ENCODE measurements around the gene SYT1.

Gene SYT1

DNA sequence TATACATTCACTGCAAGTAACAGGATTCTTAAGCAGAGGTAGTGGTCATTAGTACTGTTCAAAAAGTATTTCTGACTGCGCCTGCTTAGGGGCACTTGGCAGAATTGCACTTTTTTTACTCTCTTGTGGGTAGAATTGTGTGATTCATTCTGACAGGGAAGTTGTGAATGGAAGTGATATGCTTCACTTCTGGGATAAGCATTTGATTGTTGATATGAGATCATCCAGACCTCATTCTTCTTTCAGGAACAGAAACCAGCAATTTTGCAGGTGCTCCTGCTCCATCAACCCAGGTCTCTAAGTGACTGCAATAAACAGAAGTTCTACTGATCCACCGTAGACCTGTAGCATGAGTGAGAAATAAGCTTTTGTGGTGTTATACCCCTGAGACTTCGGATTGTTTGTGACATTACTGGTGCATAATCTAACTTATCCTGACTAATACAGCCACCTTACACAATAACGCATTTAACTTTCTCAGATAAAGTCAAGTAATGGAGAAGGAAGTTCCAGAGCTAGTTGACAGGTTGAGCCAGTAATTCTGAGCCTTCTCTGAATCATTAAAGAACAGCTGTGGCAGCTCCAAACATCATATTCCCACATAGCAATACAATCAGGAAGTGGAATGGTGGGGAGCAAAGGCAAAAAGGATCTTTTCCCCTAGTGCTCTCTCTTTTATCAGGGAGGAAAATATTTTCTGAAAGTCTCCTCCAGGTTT is 387.9 kb downstream of the SYT1 start:
- ATAC-seq = no peak
- TF ChIP-seq ARNTL (CRISPR knock-in tag; IDR thresholded peaks at IDR 0.05; ENCODE audit: borderline replicate concordance, low read depth) (no peak), TOX (CRISPR knock-in tag; IDR thresholded peaks at IDR 0.05; ENCODE audit: borderline replicate concordance) (no peak), ISL1 (CRISPR knock-in tag; IDR thresholded peaks at IDR 0.05) (no peak), SNAI2 (CRISPR knock-in tag; IDR thresholded peaks at IDR 0.05) (no peak), TCF4 (CRISPR knock-in tag; IDR thresholded peaks at IDR 0.05; ENCODE audit: borderline replicate concordance) (no peak), ZC3H10 (CRISPR knock-in tag; IDR thresholded peaks at IDR 0.05) (no peak), GLIS3 (CRISPR knock-in tag; IDR thresholded peaks at IDR 0.05) (no peak), ESRRG (CRISPR knock-in tag; IDR thresholded peaks at IDR 0.05) (no peak), ZFP30 (CRISPR knock-in tag; IDR thresholded peaks at IDR 0.05) (no peak), ZFP3 (CRISPR knock-in tag; IDR thresholded peaks at IDR 0.05) (no peak), RARB (CRISPR knock-in tag; IDR thresholded peaks at IDR 0.05) (no peak), OSR1 (CRISPR knock-in tag; IDR thresholded peaks at IDR 0.05) (no peak), PPARA (CRISPR knock-in tag; IDR thresholded peaks at IDR 0.05; ENCODE audit: borderline replicate concordance) (no peak), ZNF70 (CRISPR knock-in tag; IDR thresholded peaks at IDR 0.05) (no peak), BACH2 (CRISPR knock-in tag; IDR thresholded peaks at IDR 0.05; ENCODE audit: borderline replicate concordance) (no peak), CSDC2 (CRISPR knock-in tag; IDR thresholded peaks at IDR 0.05) (no peak)
- TF ChIP-seq, protein P1, sequence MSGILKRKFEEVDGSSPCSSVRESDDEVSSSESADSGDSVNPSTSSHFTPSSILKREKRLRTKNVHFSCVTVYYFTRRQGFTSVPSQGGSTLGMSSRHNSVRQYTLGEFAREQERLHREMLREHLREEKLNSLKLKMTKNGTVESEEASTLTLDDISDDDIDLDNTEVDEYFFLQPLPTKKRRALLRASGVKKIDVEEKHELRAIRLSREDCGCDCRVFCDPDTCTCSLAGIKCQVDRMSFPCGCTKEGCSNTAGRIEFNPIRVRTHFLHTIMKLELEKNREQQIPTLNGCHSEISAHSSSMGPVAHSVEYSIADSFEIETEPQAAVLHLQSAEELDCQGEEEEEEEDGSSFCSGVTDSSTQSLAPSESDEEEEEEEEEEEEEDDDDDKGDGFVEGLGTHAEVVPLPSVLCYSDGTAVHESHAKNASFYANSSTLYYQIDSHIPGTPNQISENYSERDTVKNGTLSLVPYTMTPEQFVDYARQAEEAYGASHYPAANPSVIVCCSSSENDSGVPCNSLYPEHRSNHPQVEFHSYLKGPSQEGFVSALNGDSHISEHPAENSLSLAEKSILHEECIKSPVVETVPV (CRISPR knock-in tag; IDR thresholded peaks at IDR 0.05) = no peak
- TF ChIP-seq, protein P2, sequence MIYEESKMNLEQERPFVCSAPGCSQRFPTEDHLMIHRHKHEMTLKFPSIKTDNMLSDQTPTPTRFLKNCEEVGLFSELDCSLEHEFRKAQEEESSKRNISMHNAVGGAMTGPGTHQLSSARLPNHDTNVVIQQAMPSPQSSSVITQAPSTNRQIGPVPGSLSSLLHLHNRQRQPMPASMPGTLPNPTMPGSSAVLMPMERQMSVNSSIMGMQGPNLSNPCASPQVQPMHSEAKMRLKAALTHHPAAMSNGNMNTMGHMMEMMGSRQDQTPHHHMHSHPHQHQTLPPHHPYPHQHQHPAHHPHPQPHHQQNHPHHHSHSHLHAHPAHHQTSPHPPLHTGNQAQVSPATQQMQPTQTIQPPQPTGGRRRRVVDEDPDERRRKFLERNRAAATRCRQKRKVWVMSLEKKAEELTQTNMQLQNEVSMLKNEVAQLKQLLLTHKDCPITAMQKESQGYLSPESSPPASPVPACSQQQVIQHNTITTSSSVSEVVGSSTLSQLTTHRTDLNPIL (CRISPR knock-in tag; IDR thresholded peaks at IDR 0.05; ENCODE audit: low read depth) = no peak
- TF ChIP-seq, protein P3, sequence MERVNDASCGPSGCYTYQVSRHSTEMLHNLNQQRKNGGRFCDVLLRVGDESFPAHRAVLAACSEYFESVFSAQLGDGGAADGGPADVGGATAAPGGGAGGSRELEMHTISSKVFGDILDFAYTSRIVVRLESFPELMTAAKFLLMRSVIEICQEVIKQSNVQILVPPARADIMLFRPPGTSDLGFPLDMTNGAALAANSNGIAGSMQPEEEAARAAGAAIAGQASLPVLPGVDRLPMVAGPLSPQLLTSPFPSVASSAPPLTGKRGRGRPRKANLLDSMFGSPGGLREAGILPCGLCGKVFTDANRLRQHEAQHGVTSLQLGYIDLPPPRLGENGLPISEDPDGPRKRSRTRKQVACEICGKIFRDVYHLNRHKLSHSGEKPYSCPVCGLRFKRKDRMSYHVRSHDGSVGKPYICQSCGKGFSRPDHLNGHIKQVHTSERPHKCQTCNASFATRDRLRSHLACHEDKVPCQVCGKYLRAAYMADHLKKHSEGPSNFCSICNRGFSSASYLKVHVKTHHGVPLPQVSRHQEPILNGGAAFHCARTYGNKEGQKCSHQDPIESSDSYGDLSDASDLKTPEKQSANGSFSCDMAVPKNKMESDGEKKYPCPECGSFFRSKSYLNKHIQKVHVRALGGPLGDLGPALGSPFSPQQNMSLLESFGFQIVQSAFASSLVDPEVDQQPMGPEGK (CRISPR knock-in tag; IDR thresholded peaks at IDR 0.05; ENCODE audit: borderline replicate concordance) = no peak
- TF ChIP-seq, protein P4, sequence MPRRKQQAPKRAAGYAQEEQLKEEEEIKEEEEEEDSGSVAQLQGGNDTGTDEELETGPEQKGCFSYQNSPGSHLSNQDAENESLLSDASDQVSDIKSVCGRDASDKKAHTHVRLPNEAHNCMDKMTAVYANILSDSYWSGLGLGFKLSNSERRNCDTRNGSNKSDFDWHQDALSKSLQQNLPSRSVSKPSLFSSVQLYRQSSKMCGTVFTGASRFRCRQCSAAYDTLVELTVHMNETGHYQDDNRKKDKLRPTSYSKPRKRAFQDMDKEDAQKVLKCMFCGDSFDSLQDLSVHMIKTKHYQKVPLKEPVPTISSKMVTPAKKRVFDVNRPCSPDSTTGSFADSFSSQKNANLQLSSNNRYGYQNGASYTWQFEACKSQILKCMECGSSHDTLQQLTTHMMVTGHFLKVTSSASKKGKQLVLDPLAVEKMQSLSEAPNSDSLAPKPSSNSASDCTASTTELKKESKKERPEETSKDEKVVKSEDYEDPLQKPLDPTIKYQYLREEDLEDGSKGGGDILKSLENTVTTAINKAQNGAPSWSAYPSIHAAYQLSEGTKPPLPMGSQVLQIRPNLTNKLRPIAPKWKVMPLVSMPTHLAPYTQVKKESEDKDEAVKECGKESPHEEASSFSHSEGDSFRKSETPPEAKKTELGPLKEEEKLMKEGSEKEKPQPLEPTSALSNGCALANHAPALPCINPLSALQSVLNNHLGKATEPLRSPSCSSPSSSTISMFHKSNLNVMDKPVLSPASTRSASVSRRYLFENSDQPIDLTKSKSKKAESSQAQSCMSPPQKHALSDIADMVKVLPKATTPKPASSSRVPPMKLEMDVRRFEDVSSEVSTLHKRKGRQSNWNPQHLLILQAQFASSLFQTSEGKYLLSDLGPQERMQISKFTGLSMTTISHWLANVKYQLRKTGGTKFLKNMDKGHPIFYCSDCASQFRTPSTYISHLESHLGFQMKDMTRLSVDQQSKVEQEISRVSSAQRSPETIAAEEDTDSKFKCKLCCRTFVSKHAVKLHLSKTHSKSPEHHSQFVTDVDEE (CRISPR knock-in tag; IDR thresholded peaks at IDR 0.05) = no peak

DNA sequence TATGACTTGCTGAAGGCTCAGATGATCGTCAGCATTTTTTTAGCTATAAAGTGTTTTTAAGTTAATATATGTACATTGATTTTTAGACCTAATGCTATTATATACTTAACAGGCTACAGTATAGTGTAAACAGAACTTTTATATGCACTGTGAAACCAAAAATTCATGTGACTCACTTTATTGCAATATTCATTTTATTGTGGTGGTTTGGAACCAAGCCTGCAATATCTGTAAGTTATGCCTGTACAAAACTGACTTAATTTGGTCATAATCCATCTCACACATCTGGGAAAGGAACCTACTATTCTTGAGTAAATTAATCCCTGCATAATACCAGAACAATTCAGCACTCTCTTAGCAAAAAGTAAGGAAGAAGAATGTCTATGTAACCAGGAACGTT is 390.7 kb downstream of the SYT1 start:
- no peak for ATAC-seq
- TF ChIP-seq ISL1 (CRISPR knock-in tag; IDR thresholded peaks at IDR 0.05) = no peak
- TF ChIP-seq ZFP3 (CRISPR knock-in tag; IDR thresholded peaks at IDR 0.05) = no peak
- TF ChIP-seq ZFP30 (CRISPR knock-in tag; IDR thresholded peaks at IDR 0.05) = no peak
- TF ChIP-seq PPARA (CRISPR knock-in tag; IDR thresholded peaks at IDR 0.05; ENCODE audit: borderline replicate concordance) = no peak
- no peak for TF ChIP-seq SNAI2 (CRISPR knock-in tag; IDR thresholded peaks at IDR 0.05)
- no peak for TF ChIP-seq BACH2 (CRISPR knock-in tag; IDR thresholded peaks at IDR 0.05; ENCODE audit: borderline replicate concordance)
- TF ChIP-seq ZC3H10 (CRISPR knock-in tag; IDR thresholded peaks at IDR 0.05) = no peak
- TF ChIP-seq ZNF8 (CRISPR knock-in tag; IDR thresholded peaks at IDR 0.05) = no peak
- TF ChIP-seq TOX (CRISPR knock-in tag; IDR thresholded peaks at IDR 0.05; ENCODE audit: borderline replicate concordance) = no peak

DNA sequence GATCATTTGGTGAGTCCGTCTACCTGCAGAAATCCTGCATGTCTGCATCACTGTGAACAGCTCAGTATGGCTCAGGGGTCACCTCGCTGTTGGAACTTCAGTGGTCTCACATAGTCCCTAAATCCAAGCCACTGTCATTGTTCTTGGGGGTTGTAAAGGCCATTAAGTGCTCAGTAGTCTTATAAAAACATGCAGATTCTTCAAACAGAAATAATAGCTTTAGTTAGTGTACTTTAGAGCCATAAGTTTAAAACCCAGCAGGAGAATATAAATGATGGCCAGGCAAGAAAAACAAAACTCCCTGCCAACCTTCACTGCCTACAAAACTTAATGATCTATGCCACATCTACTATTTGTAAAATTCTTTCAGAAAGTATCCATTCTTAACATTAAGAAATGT is 396.3 kb downstream of the SYT1 start:
- ATAC-seq = no peak
- TF ChIP-seq ZNF8 (CRISPR knock-in tag; IDR thresholded peaks at IDR 0.05) (no peak), TCF4 (CRISPR knock-in tag; IDR thresholded peaks at IDR 0.05; ENCODE audit: borderline replicate concordance) (no peak), ZNF565 (CRISPR knock-in tag; conservative IDR thresholded peaks at IDR 0.05; ENCODE audit: low read depth) (no peak), ZNF70 (CRISPR knock-in tag; IDR thresholded peaks at IDR 0.05) (no peak), ZC3H10 (CRISPR knock-in tag; IDR thresholded peaks at IDR 0.05) (no peak), OSR1 (CRISPR knock-in tag; IDR thresholded peaks at IDR 0.05) (no peak), GLIS3 (CRISPR knock-in tag; IDR thresholded peaks at IDR 0.05) (no peak), ARNTL (CRISPR knock-in tag; IDR thresholded peaks at IDR 0.05; ENCODE audit: borderline replicate concordance, low read depth) (no peak), ISL1 (CRISPR knock-in tag; IDR thresholded peaks at IDR 0.05) (no peak), TOX (CRISPR knock-in tag; IDR thresholded peaks at IDR 0.05; ENCODE audit: borderline replicate concordance) (no peak), ZFP30 (CRISPR knock-in tag; IDR thresholded peaks at IDR 0.05) (no peak), CSDC2 (CRISPR knock-in tag; IDR thresholded peaks at IDR 0.05) (no peak), ESRRG (CRISPR knock-in tag; IDR thresholded peaks at IDR 0.05) (no peak)
- TF ChIP-seq, protein P3 (CRISPR knock-in tag; IDR thresholded peaks at IDR 0.05; ENCODE audit: borderline replicate concordance) = no peak
- TF ChIP-seq, protein P5, sequence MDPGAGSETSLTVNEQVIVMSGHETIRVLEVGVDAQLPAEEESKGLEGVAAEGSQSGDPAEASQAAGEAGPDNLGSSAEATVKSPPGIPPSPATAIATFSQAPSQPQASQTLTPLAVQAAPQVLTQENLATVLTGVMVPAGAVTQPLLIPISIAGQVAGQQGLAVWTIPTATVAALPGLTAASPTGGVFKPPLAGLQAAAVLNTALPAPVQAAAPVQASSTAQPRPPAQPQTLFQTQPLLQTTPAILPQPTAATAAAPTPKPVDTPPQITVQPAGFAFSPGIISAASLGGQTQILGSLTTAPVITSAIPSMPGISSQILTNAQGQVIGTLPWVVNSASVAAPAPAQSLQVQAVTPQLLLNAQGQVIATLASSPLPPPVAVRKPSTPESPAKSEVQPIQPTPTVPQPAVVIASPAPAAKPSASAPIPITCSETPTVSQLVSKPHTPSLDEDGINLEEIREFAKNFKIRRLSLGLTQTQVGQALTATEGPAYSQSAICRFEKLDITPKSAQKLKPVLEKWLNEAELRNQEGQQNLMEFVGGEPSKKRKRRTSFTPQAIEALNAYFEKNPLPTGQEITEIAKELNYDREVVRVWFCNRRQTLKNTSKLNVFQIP (CRISPR knock-in tag; IDR thresholded peaks at IDR 0.05; ENCODE audit: borderline replicate concordance, low read depth) = no peak

Data from SK-N-SH treated with all-trans-retinoic acid at 6 μM for 48 hours (cell line).